NB4 (cell line): ENCODE data around the gene PIGQ.

ENCODE experiments used
- DNase-seq: peaks from one replicate; pipeline ENCODE4 v3.0.0; 2010; ENCODE audit warnings: low read depth
- H3K4me3 ChIP-seq: one replicate; pipeline ENCODE4 v1.5.1; 2011; ENCODE audit warnings: mild to moderate bottlenecking, low read depth, low read length, moderate library complexity
- MYC ChIP-seq: IDR thresholded peaks from 2 replicates; pipeline ENCODE4 v1.6.1; 2011; ENCODE audit warnings: low read depth, low read length
- POLR2A ChIP-seq: IDR thresholded peaks from 2 replicates; pipeline ENCODE4 v1.6.1; 2011; ENCODE audit warnings: mild to moderate bottlenecking; ENCODE audit not compliant: insufficient read length; ENCODE audit errors: extremely low read depth
- TF ChIP-seq, protein P1 (sequence below): IDR thresholded peaks from 2 replicates; pipeline ENCODE4 v1.6.1; 2011; ENCODE audit warnings: low read depth, low read length
- TF ChIP-seq, protein P2 (sequence below): IDR thresholded peaks from one replicate; pipeline ENCODE4 v1.5.1; 2012; ENCODE audit warnings: low read depth, low read length

Gene PIGQ

DNA sequence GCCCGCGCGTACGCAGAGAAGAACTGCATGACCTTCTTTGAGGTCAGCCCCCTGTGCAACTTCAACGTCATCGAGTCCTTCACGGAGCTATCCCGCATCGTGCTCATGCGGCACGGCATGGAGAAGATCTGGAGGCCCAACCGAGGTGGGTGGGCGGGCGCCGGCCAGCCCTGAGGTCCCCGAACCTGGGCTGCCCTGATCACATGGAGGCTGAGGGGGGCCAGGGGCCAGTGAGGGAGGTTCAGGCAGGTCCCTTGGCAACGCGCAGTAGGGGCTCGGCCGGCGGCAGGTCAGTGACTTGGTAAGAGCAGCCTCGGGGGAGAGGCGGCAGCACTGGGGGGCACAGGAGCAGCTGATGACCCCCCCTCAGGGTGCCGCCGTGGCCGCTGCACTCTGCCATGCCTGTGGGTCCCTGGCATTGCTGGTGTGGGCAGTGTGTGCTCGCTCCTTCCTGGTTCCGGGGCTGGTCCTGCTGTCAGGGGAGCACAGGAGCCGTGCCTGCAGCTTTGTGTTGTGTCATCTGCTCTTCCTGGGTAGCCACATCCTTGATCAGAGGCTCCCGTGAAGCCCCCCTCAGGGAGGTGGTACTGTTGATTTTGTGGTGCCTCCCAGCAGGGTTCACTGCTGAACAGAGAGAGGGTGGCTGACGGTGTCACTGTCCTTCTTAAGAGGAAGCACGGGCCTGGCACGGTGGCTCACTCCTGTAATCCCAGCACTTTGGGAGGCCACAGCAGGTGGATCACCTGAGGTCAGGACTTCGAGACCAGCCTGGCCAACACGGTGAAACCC, 56.4 kb downstream of the PIGQ start:
- no peak for DNase-seq
- TF ChIP-seq, protein P1, sequence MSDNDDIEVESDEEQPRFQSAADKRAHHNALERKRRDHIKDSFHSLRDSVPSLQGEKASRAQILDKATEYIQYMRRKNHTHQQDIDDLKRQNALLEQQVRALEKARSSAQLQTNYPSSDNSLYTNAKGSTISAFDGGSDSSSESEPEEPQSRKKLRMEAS = no peak
- TF ChIP-seq, protein P2, sequence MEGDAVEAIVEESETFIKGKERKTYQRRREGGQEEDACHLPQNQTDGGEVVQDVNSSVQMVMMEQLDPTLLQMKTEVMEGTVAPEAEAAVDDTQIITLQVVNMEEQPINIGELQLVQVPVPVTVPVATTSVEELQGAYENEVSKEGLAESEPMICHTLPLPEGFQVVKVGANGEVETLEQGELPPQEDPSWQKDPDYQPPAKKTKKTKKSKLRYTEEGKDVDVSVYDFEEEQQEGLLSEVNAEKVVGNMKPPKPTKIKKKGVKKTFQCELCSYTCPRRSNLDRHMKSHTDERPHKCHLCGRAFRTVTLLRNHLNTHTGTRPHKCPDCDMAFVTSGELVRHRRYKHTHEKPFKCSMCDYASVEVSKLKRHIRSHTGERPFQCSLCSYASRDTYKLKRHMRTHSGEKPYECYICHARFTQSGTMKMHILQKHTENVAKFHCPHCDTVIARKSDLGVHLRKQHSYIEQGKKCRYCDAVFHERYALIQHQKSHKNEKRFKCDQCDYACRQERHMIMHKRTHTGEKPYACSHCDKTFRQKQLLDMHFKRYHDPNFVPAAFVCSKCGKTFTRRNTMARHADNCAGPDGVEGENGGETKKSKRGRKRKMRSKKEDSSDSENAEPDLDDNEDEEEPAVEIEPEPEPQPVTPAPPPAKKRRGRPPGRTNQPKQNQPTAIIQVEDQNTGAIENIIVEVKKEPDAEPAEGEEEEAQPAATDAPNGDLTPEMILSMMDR = no peak
- TF ChIP-seq MYC = no peak
- TF ChIP-seq POLR2A = no peak
- no peak overlapping the region for H3K4me3 ChIP-seq

DNA sequence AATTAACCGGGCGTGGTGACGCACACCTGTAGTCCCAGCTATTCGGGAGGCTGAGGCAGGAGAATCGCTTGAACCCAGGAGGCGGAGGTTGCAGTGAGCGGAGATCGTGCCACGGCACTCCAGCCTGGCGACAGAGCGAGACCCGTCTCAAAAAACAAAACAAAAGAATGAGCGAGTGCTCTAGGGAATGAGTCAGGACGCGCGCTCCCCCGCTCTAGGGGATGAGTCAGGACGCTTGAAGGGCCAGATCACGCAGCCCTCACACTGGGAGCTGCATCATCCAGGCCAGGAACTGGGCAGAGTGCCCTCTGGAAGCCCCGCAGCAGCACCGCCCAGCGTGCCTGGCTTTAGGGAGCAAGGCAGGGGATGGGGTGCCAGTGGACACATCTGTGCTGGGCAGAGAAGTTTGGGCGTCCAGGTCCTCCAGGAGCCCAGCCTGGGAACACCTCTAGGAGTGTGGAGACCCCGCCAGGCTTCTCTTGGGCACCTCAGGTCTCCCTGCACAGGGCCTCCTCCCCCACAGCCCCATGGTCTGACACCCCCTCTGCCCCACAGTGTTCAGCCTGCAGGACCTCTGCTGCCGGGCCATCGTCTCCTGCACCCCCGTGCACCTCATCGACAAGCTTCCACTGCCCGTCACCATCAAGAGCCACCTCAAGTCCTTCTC, 57.2 kb downstream of the PIGQ start:
- TF ChIP-seq, protein P1 = no peak
- no peak for TF ChIP-seq MYC
- no peak for DNase-seq
- H3K4me3 ChIP-seq = no peak overlapping the region

DNA sequence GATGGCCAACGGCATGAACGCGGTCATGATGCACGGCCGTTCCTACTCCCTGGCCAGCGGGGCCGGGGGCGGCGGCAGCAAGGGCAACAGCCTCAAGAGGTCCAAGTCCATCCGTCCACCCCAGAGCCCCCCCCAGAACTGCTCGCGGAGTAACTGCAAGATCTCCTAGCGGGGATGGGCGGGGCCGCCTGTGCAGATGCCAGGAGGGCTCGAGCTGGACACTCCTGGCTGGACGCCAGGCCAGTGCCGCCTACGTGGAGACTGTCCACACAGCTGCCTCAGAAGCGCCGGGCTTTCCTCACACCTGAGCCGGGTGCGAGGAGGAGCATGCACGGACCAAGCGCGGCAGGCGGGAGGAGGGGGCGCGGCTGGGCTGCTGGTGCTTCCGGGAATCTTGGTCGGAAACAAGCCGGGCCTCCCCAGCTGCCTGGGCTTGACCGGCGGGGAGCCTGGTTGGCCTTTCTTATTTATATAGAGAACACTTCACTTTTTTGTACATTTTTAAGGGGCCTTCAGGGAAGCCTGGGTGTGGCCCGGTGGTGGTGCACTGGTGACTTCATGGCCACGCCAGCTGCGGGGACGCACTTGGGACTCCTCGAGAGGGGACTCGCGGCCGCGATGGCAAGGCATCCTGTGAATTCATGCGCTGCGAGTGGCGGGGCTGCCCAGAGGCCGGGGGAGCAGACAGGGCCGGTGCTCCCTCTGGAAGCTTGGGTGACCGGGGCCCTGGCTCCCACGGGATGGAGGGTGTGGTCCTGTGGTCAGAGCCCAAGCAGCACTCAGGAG, 57.9 kb downstream of the PIGQ start:
- TF ChIP-seq POLR2A (no peak), MYC (no peak)
- TF ChIP-seq, protein P2 = no peak
- no peak for DNase-seq
- H3K4me3 ChIP-seq = no peak overlapping the region

DNA sequence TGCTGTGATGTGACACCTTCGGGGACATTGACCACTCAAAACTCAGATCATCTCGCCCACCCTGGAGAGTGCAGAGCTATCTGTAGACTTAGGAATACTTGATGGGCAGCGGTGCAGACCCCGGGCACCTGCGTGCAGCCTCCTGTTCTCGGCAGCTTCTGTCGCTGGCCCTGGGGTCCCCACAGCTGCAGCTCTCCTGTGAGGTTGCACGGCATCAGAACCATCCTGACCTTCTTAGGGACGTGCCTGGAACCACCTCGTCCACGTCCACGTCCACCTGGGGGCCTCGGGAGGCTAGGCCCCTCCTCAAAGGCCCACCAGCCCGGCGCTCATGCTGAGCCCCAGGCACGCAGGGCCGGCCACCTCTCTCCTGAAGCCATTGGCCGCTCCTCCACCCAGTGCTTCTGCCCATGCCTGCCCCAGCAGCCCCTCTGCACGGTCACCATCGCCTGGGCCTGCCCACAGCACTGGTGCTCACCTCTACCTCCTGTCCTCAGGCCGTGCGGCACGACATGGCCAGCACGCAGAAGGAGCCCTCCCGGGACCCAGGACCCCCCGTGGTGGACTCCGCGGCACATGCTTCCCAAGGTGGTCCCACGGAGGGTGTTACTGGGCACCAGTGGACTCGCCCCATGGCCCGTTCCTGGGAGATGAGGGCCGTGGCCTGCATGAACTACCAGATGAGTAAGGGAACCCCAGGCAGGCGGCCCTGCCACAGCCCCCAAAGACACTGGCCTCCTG, 58.7 kb downstream of the PIGQ start:
- TF ChIP-seq MYC = no peak
- TF ChIP-seq, protein P2 = no peak
- no peak for TF ChIP-seq POLR2A
- TF ChIP-seq, protein P1 = no peak
- no peak for DNase-seq

DNA sequence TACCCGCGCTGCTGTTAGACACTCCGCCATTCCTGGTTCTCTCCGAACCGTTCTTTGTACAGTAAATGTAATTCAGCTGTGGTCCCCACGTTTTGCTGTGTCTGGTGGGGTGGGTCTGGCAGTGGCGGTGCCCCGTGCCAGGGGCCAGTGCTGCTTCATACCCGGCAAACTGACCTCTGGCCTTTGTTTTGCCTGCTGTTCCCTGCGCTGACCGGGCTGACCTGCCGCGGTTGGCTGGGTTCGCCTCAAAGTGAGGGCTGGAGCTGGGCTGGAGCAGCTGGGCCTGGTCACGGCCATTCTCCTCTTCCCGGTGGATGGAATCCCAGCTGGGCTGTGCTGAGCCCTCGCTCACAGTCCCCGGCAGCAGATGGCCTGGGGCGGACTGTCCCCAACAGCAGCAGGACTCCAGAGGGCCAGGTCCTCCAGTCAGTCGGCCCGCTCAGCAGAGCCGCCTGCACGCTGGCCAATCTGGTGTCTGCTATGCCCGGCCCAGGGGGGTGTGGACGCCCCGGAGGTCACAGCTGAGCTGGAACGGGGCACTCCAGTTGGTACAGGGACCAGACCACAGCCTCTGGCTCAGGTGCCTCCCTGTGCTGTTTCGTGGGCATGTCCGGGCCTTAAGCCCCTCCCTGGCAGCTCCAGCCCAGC, 59.5 kb downstream of the PIGQ start:
- no peak overlapping the region for H3K4me3 ChIP-seq
- DNase-seq = no peak
- TF ChIP-seq MYC (no peak), POLR2A (no peak)
- TF ChIP-seq, protein P2 = no peak
- TF ChIP-seq, protein P1 = no peak

More for the DNA sequence above, 58.7 kb downstream of the PIGQ start:
- H3K4me3 ChIP-seq = no peak overlapping the region
